NCI-H345 treated with DMSO at 0.1 percent for 48 hours (cell line): ENCODE measurements around the gene LDLRAD4.

ENCODE experiments used
- DNase-seq: peaks from one replicate; lab custom pipeline; 2025; ENCODE audit not compliant: unreplicated experiment; lab: John Stamatoyannopoulos, UW

LDLRAD4 gene

DNA sequence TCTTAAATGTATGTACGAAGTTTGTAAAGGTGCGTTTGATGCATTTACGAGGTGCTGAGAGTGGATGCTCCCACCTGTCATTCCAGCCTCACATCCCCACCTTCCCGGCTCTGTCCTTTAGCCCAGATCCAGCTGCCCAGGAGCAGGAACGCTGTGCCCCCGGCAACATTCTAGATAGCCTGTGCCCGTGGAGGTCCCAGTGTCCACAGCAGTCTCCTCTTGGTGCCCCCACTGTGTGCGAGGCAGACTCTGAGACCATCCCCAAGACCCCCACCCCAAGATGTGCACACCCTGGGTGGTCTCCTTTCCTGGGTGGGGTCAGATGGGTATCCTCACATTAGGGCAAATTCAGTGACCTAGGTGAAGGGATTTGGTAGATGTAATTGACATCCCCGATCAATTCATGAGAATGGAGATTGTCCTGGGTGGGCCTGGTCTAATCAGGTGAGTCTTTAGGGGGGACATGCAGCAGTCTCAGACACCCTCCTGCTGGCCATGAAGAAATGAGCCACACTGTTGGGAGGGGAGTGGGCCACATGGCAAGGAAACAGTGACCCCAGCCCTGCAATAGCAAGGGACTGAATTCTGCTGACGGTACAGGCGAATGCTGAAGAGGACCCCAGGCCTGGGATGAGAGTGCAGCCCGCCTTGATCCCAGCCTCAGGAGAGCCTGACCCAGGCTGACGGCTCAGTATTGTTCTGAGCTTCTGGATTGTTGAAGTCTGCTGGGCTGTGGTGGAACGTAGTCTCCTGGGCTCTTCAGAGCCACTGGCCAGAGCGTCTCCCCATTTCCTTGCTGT is 304.5 kb downstream of the LDLRAD4 start:
- no peak for DNase-seq

DNA sequence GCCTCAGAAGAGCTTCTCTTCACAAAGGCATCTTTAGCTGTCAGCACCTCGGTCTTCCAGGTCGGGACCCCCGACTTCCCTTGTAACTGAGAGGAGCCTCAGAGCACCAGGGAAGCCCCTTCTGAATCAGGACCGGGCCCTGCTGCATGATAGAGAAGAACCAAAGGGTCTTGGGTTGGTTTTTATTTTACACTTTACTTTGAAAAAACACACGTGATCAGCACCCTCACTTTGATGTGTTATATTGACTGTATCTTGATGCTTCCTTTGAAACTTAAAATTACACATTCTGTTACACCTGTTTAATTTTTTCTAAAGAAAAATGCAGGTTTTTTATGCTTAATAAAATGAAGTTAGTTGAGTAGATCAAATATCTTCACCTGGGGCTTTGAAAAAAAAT is 305.5 kb downstream of the LDLRAD4 start:
- DNase-seq = no peak

DNA sequence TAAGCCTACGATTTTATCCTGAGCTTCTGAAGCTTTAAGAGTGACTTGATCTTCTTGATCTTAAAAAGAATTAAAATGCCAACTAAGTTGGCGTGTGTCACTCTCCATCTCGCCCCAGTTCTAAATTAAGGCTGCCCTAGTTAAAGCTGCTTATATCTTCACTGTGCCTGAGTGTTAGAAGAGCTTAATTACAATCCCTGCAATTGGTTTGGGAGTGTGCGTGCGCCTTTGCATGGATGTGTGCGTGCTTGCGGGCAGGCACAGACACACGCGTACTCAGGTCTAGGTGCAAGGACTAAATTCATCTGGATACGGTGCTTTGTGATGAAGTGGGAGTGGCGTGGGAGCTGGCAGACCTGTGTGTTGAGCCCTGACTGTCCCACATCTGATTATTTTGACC is 306.3 kb downstream of the LDLRAD4 start:
- no peak for DNase-seq

DNA sequence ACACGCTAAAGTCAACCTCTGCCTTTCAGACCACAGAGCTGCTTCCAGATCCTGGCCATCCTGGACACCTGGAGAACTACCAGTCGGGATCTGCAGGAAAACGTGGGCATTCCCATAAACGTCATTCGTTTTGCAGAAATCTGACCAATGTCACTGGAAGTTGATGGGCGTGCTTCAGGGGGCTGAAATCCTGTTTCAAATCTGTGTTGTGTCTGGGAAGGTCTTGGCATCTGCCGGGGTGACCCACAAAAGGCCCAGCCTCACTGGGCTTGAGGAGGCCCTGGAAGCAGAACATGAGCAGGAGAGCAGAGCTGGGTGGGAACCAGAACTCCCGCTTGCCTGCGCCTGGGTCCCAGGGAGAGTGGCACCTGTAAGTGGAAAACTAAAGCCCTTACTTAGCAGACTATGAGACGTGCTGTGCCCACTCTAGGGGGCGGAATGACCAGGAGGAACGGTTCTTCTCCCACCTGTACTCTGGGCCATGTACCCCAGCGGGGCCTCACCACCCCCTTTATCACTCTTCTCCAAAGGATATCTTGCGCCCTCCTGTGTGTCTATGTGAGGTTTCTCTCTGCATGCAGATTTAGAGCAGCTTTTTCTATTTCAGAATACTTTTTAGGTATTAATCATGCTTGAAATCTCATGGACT is 306.9 kb downstream of the LDLRAD4 start:
- no peak for DNase-seq

DNA sequence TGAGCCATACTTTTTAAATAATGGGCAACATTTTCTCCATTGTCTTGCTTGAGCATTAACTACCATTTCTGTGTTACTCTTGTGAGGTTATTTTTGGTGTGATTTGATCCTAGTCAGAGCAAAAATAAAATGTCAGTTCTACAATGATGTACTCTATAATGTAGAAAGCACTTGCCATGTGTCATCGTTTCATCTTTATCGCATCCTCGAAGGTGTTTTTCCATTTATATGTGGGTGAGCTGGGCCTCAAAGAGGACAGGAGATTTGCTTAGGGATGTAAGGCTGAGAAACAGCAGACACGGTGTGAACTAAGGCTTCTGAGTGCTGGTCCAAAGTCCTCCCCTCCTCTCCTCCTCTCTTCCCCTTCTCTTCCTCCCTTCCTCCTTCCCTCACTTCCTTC is 308.0 kb downstream of the LDLRAD4 start:
- DNase-seq = no peak

DNA sequence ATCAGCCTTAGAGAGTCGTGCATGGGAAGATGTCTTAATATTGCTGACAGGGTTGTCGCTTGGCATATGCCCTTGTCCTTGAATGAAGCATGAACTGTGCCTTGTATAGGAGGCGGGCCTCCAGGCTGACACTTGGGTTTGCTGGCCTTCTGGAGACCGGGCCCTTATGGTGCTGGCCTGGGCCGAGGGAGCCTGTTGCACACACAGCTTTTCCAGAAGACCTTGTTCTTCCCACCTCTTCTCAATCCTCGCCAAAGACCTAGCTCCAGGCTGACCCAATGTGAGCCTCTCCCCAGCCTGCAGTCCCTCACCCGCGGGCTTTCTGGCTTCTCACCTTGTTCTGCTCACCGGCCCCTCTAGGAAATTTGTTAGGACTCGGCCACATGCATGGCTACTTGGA is 308.7 kb downstream of the LDLRAD4 start:
- no peak for DNase-seq

DNA sequence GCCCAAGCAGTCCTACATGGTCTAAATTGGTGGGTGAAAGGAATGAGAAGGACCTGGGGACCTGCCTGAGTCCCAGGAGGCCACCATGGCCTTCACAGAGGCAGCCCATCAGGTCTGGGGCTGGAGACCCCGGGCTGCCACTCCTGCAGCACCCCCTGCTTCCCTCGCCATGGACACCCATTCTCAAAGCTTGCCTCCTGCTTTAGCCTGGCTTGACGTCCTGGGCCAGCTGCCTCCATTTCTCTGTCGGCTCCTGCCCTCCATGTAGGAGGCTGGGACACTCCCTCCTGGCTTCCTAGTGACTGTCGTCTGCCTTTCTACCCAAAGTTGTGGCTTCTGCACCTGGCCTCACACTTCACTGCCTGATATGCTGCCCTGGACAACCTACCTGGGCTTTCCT is 309.2 kb downstream of the LDLRAD4 start:
- no peak for DNase-seq

DNA sequence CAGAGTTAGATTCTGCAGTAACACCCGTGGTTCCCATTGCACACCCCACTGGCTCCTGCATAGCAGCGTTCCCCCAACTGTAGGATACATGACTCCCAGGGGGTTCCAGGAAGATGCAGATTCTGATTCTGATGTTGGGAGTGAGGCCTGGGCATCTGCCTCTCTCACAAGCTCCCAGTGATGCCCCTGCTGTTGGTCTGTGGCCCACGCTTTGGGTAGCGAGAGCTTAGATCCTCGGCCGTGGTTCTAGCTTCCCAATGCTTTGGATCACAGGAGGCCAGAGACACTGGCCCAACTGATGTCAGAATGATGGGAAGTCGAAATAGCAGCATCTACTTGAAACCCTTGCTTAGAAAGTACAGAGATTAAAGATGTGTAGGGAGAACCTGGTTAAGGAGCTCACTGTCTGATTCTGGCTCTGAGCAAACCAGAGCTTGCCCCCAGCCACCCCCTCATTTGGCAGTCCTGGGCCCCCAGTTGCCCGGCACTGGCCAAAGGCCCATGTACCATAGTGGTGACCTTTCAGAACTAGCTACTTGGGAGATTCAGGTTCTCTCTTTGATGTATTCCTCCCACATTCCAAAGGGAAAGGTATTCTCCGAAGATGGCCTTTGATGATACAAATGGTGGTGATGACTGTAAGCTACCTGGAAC is 310.3 kb downstream of the LDLRAD4 start:
- DNase-seq = no peak

DNA sequence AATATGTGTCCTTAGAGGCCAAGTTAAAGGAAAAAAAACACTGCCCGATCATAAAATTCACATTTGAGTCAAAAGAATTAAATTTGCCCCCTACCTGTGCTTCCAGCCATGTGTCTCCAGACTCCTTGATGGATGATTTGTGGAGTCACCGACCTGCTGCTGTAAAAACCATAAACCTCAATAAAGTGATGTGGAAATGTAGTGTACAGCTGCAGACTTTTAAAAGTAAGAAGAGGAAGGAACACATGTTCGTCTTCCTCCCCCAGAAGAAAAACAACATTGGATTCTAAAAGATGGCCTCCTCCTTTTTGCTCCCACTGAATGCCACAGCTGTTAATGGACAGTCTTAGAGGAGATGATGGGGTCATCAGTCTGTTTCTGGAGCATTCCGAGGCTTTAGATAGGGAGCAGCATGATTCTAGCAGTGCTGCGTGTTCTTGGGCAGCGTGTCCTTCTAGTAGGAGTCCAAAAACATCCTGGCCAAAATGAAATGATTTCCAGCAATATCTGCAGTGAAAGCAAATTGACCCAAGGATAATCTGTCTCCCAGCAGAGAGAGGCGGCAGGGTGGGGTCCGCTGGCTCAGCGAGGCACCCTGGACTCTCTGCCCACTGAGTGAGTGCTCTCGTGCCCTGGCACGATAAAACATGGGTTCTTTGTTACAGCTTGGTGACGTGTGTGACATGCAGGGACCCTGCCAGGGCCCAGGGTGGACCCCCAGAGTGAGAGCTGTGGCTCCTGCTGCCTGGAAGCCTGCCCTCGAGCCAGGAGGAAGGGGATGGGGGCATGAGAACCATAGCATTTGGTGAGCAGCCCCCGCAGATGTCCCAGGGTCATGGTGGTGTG is 311.7 kb downstream of the LDLRAD4 start:
- no peak for DNase-seq

DNA sequence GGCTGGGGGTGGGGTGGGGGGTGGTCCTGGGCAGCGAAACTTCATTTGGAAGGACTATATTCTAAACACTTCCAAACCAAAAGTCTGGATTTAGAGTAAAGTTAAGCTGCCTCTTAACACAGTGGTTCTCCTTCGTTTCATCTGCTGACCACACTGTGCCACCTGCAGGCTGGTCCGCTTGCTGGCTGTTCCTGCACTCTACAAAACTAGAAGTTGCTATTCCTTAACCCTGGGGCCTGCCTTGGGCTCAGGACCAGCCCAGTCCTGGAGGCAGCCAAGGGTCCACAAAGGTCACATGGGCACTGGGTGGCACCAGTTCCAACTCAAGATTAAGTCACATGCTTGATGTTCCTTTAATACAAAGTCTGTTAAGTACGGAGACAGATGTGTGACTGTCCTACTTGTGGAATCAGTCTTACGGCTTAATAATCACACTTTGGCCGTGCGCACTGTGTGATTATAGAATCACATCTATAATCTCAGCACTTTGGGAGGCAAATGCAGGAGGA is 312.4 kb downstream of the LDLRAD4 start:
- no peak for DNase-seq

DNA sequence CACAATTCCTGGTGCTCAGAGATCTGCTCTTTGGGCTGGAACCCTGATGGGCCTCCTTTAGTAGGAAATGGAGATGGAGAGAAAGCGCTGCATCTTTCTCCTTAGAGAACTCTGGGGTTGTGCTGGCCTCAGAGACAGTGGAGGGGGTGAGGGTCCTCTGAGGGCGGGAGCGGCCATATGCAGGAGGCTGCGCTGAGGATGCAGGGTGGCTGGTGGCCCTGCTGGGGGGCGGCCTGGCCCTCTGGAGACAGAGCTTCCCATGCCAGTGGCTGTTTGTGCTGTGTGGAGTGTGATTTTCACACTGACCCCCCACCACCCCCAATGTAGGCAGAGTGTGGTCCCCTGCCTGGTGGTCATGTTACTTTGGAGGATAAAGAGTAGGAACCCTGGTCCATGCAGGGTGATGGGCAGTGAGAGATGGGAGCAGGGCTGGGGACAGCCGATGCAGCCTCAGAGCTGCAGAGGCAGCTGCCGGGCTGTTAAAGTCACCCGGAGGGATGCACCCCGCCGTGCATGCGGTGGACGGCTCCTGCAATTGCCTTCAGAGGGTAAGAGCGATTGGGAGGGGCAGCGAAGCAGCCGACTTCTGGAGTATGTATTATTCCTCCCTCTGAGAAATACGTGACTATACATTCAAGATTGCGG is 313.2 kb downstream of the LDLRAD4 start:
- no peak for DNase-seq

DNA sequence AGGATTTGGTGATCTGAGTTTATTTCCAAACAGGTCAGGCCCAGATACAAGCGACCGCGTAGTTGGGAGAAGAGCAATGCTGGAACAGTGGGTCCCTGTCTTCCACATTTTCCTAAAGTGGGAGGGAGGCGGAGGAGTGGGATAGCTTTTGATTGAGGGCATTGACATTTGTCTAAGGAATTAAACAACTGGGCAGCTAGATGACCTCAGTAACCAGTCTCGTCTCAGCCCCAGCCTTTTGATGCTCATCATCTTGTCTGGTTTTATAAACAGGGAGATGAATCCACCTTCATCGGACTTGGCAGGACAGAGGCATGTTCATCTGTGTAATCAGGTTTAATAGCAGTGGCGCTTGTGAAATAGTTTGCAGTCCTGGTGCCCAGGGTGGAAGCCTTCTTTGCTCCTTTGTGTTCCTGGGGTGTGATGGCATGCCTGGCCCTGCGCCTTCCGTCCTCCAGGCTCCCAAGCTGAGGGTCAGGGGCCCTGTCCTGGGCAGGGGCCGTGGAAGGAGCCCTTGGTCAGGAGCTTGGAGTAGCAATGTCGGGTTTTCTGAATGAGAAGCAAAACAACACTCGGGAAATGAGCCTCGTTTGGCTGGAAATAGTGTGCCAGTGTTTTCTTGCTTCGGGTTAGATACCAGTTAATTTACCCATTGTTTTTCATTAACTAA is 314.0 kb downstream of the LDLRAD4 start:
- no peak for DNase-seq

DNA sequence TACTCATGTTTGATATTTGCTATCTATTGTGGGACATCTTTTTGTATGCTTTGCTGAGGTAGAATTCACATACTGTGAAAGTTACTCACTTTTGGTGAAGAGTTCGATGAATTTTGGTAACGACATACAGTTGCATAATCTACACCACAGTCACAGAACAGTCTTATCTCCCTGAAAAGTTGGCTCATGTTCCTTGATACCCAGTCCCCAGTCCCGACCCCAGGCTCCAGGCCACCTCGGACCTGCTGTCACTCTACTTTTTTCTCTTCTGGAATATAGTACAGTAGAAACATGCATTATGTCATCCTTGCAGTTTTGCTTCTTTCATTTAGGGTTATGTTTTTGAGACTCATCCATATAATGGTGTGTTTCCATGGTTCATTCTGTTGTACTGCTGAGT is 316.1 kb downstream of the LDLRAD4 start:
- no peak for DNase-seq

DNA sequence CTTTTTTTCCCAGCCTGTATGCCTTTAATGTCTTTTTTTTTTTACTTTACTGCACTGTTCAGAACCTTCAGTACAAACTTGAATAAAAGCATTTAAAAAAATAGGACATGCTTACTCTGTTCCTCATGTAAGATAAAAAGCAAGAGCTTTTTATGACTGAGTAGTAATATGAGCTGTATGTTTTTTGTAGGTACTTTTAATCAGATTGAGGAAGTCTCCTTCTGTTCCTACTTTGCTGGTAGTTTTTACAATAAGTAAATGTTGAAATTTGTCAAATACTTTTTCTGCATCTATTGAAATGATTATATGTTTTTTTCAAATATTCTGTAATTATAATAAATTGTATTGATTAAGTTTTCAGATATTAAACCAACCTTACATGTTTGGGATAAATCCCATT is 318.0 kb downstream of the LDLRAD4 start:
- DNase-seq = no peak

DNA sequence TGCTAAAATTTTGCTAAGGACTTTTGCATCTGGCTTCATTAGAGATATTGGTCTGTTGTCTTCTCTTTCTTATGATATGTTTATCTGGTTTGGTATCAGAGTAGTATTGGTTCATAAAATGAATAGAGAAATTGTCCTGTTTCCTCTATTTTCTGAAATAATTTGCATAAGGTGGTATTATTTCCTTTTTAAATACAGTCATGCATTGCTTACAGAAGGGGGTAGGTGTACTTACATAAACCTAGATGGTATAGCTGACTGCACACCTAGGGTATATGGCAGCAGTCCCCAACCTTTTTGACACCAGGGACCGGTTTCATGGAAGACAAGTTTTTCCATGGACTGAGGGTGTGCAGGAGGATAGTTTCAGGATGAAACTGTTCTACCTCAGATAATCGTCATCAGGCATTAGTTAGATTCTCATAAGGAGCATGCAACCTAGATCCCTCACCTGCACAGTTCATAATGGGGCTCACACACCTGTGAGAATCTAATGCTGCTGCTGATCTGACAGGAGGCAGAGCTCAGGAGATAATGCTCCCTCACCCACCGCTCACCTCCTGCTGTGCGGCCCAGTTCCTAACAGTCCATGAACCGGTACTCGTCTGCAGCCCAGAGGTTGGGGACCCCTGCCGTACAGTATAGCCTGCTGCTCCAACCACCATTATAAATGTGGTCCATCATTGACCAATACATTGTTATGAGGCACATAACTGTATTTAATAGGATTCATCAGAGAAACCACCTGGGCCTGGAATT is 318.6 kb downstream of the LDLRAD4 start:
- DNase-seq = no peak

DNA sequence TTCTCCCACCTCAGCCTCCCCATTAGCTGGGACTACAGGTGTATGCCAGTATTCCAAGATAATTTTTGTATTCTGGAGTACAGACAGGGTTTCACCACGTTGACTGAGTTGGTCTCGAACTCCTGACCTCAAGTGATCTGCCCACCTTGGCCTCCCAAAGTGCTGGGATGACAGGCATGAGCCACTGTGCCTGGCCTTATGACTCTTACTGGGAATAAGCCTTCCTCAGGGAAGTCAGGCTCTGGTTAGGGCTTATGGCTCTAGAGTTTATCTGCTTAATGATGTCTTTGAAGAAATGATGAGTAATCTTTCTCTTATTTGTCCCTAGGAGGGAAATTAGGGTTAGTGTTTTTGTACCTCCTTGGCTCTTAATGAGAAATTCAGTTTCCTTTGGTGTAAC is 320.1 kb downstream of the LDLRAD4 start:
- no peak for DNase-seq

DNA sequence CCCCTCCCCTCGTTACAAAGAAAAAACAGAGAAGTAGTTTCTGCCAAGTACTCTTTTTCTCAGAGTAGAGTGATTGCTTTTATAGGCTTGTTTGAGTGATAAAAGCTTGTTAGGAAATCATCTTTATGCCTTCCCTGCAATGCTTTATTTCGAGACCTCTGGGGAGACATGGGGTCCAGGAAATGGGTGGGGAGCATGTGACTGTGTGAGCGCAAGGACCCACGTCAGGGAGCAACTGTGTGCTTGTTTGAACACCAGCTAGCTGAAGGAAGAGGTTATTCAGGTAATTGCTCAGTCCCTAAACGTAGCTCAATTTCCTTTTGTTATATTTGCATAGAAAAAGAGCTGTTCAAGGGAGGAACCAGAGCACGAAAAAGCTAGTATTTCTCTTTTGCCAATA is 320.5 kb downstream of the LDLRAD4 start:
- DNase-seq = no peak

DNA sequence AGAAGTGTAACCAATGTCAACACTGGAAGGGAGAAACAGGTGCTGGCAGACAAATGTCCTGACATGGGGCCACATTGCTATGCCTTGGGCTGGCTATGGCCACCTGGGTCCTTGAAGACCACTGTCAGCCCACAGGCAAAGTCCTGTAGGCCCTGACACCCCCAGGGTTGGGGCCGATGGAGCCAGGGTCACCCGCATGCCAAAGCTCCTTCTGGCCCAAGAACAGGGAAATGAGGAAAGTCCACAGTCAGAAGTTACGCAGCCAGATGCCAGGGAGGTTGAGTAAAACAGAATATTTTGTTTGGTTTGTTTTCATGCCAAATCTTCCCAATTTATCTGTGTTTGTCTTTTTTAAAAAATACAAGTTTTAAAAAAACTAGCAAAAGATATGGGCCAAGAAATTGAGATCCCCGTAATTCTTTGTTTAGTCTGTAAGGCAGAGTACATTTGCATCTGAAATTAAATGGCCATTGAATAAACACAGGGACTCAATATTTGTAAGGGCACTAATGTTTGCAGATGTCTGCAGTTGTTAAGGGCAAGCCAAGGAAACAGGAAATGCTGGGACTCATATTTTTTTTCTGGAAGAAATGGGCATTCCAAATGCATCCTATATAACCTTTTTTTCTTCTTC is 321.4 kb downstream of the LDLRAD4 start:
- no peak for DNase-seq
